DND-41 (cell line): Measurements from ENCODE around the gene ACSM4.

Experiments
- EZH2 ChIP-seq: IDR thresholded peaks from 3 replicates; pipeline ENCODE4 v1.6.1; 2012; ENCODE audit warnings: borderline replicate concordance, low read depth, mild to moderate bottlenecking, moderate library complexity, low read length, inconsistent platforms; ENCODE audit not compliant: severe bottlenecking
- TF ChIP-seq, protein P1 (sequence below): IDR thresholded peaks from 2 replicates; pipeline ENCODE4 v1.5.1; 2012; ENCODE audit warnings: borderline replicate concordance, low read length, moderate library complexity, mild to moderate bottlenecking; ENCODE audit not compliant: poor library complexity, severe bottlenecking; ENCODE audit errors: extremely low read depth

DNA sequence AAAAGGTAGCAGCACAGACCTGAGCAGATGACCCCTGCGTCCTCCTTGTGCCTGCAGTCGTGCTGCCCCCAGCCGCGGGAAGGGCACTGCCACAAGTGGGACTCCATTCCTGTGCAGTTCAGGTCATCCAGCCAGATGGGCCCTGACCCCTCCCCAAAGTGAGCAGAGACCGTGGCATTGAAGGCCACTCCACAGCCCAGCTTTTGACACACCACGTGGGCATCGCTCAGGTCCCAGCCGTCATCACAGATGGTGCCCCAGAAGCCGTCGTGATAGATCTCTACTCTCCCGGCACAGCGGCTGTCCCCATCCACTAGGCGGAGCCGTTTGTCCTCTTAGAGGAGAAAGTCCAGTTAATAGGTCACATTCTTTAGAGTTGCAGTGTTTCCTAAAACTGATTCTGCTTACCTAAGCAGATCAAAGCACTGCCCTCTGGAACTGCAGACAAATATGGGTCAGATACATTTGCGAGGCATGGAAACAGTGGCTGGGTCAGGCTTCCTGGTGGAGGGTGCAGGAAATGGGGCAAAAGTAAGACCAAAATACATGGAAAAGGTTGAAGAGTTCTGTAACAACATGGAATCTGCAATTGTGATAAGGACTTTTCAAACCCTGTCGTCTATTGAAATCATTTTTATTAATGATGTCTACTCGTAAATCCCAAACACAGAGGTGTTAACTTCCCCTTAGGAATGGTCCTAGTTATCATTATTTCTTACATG, 70.7 kb downstream of the ACSM4 start:
- TF ChIP-seq, protein P1, sequence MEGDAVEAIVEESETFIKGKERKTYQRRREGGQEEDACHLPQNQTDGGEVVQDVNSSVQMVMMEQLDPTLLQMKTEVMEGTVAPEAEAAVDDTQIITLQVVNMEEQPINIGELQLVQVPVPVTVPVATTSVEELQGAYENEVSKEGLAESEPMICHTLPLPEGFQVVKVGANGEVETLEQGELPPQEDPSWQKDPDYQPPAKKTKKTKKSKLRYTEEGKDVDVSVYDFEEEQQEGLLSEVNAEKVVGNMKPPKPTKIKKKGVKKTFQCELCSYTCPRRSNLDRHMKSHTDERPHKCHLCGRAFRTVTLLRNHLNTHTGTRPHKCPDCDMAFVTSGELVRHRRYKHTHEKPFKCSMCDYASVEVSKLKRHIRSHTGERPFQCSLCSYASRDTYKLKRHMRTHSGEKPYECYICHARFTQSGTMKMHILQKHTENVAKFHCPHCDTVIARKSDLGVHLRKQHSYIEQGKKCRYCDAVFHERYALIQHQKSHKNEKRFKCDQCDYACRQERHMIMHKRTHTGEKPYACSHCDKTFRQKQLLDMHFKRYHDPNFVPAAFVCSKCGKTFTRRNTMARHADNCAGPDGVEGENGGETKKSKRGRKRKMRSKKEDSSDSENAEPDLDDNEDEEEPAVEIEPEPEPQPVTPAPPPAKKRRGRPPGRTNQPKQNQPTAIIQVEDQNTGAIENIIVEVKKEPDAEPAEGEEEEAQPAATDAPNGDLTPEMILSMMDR = peak; percentile 58
- no peak for TF ChIP-seq EZH2
